SK-N-SH treated with all-trans-retinoic acid at 6 μM for 48 hours (cell line): ENCODE measurements around the gene PRKG1.

Experiments used
- ARNTL ChIP-seq: fragments of 450-650 bp; formaldehyde crosslinking; IDR thresholded peaks from 2 replicates; pipeline ENCODE4 v1.5.0; 2020; ENCODE audit warnings: low read depth, mild to moderate bottlenecking, moderate library complexity, borderline replicate concordance
- BACH2 ChIP-seq: fragments of 250-450 bp; sonication (Bioruptor Pico); IDR thresholded peaks from 2 replicates; pipeline ENCODE4 v1.9.0; 2021; ENCODE audit warnings: mild to moderate bottlenecking, borderline replicate concordance
- ISL1 ChIP-seq: fragments of 250-450 bp; sonication (Bioruptor Pico); IDR thresholded peaks from 2 replicates; pipeline ENCODE4 v2.1.2; 2022; ENCODE audit warnings: mild to moderate bottlenecking, moderate library complexity
- PPARA ChIP-seq: fragments of 250-450 bp; sonication (Bioruptor Pico); IDR thresholded peaks from 2 replicates; pipeline ENCODE4 v1.5.0; 2020; ENCODE audit warnings: mild to moderate bottlenecking, borderline replicate concordance
- RARB ChIP-seq: fragments of 250-450 bp; sonication (Bioruptor Pico); IDR thresholded peaks from 2 replicates; pipeline ENCODE4 v1.8.0; 2021; ENCODE audit warnings: mild to moderate bottlenecking, moderate library complexity
- TOX ChIP-seq: fragments of 250-450 bp; sonication (Bioruptor Pico); IDR thresholded peaks from 2 replicates; pipeline ENCODE4 v1.8.0; 2021; ENCODE audit warnings: mild to moderate bottlenecking, moderate library complexity, borderline replicate concordance
- ZFP3 ChIP-seq: fragments of 250-450 bp; sonication (Bioruptor Pico); IDR thresholded peaks from 2 replicates; pipeline ENCODE4 v1.5.0; 2020; ENCODE audit warnings: mild to moderate bottlenecking, moderate library complexity
- ZFP30 ChIP-seq: fragments of 450-650 bp; formaldehyde crosslinking; IDR thresholded peaks from 2 replicates; pipeline ENCODE4 v1.5.0; 2022; ENCODE audit warnings: mild to moderate bottlenecking, moderate library complexity
- ZNF565 ChIP-seq: fragments of 450-650 bp; formaldehyde crosslinking; conservative IDR thresholded peaks from 2 replicates; pipeline ENCODE4 v1.5.0; 2020; ENCODE audit warnings: low read depth, mild to moderate bottlenecking, moderate library complexity
- TF ChIP-seq, protein P1 (sequence below): fragments of 250-450 bp; sonication (Bioruptor Pico); IDR thresholded peaks from 2 replicates; pipeline ENCODE4 v1.8.0; 2020; ENCODE audit warnings: mild to moderate bottlenecking, moderate library complexity, borderline replicate concordance
- TF ChIP-seq, protein P2 (sequence below): fragments of 250-450 bp; sonication (Bioruptor Pico); IDR thresholded peaks from 2 replicates; pipeline ENCODE4 v1.5.1; 2021; ENCODE audit warnings: mild to moderate bottlenecking, moderate library complexity
- TF ChIP-seq, protein P3 (sequence below): fragments of 250-450 bp; sonication (Bioruptor Pico); IDR thresholded peaks from 2 replicates; pipeline ENCODE4 v1.5.1; 2020; ENCODE audit warnings: low read depth, mild to moderate bottlenecking, moderate library complexity

DNA sequence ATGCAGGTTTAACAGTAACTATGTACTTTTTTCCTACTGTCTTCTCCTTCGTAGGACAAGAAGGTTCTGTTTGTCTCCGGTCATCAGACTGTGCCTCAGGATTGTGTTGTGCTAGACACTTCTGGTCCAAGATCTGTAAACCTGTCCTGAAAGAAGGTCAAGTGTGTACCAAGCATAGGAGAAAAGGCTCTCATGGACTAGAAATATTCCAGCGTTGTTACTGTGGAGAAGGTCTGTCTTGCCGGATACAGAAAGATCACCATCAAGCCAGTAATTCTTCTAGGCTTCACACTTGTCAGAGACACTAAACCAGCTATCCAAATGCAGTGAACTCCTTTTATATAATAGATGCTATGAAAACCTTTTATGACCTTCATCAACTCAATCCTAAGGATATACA, 1242.2 kb downstream of the PRKG1 start:
- TF ChIP-seq ARNTL (CRISPR knock-in tag) (no peak), ZFP3 (CRISPR knock-in tag) (no peak), PPARA (CRISPR knock-in tag) (no peak), BACH2 (CRISPR knock-in tag) (no peak), TOX (no peak), ISL1 (CRISPR knock-in tag) (no peak), ZNF565 (no peak), RARB (CRISPR knock-in tag) (no peak), ZFP30 (CRISPR knock-in tag) (no peak)
- TF ChIP-seq, protein P1, sequence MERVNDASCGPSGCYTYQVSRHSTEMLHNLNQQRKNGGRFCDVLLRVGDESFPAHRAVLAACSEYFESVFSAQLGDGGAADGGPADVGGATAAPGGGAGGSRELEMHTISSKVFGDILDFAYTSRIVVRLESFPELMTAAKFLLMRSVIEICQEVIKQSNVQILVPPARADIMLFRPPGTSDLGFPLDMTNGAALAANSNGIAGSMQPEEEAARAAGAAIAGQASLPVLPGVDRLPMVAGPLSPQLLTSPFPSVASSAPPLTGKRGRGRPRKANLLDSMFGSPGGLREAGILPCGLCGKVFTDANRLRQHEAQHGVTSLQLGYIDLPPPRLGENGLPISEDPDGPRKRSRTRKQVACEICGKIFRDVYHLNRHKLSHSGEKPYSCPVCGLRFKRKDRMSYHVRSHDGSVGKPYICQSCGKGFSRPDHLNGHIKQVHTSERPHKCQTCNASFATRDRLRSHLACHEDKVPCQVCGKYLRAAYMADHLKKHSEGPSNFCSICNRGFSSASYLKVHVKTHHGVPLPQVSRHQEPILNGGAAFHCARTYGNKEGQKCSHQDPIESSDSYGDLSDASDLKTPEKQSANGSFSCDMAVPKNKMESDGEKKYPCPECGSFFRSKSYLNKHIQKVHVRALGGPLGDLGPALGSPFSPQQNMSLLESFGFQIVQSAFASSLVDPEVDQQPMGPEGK (CRISPR knock-in tag): no peak
- TF ChIP-seq, protein P2, sequence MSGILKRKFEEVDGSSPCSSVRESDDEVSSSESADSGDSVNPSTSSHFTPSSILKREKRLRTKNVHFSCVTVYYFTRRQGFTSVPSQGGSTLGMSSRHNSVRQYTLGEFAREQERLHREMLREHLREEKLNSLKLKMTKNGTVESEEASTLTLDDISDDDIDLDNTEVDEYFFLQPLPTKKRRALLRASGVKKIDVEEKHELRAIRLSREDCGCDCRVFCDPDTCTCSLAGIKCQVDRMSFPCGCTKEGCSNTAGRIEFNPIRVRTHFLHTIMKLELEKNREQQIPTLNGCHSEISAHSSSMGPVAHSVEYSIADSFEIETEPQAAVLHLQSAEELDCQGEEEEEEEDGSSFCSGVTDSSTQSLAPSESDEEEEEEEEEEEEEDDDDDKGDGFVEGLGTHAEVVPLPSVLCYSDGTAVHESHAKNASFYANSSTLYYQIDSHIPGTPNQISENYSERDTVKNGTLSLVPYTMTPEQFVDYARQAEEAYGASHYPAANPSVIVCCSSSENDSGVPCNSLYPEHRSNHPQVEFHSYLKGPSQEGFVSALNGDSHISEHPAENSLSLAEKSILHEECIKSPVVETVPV (CRISPR knock-in tag): no peak
- TF ChIP-seq, protein P3, sequence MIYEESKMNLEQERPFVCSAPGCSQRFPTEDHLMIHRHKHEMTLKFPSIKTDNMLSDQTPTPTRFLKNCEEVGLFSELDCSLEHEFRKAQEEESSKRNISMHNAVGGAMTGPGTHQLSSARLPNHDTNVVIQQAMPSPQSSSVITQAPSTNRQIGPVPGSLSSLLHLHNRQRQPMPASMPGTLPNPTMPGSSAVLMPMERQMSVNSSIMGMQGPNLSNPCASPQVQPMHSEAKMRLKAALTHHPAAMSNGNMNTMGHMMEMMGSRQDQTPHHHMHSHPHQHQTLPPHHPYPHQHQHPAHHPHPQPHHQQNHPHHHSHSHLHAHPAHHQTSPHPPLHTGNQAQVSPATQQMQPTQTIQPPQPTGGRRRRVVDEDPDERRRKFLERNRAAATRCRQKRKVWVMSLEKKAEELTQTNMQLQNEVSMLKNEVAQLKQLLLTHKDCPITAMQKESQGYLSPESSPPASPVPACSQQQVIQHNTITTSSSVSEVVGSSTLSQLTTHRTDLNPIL (CRISPR knock-in tag): no peak
